Central memory CD4-positive, alpha-beta T cell (primary cell): ENCODE results near the gene DPCD.
"Not testable (repeated sequence)": the region's sequence is repeated elsewhere in the genome, so short reads cannot be mapped to it uniquely, and the experiment has no call there.

Experiments used
- DNase-seq: peaks from one replicate; pipeline ENCODE4 v3.0.0; 2022

DPCD gene

GRCh38 chr10:101588879-101589278 lies 758 bp downstream of the DPCD start:
- DNase-seq: no peak

- DNase-seq: not testable (repeated sequence)
Observed at GRCh38 chr10:101593331-101593730, 5.2 kb downstream of the DPCD start.

GRCh38 chr10:101595591-101596433 lies 7.7 kb downstream of the DPCD start:
- no peak for DNase-seq

- no peak for DNase-seq
Observed at GRCh38 chr10:101597091-101597900, 9.2 kb downstream of the DPCD start.

- no peak for DNase-seq
Observed at GRCh38 chr10:101601541-101601940, 13.4 kb downstream of the DPCD start.

- peak; percentile 31 for DNase-seq
Observed at GRCh38 chr10:101602761-101603398, 14.8 kb downstream of the DPCD start.

GRCh38 chr10:101607124-101607523 lies 19.0 kb downstream of the DPCD start:
- no peak for DNase-seq

- no peak for DNase-seq
Observed at GRCh38 chr10:101609481-101609880, 21.4 kb downstream of the DPCD start.

- DNase-seq: no peak
Observed at GRCh38 chr10:101611096-101611905, 23.2 kb downstream of the DPCD start.

GRCh38 chr10:101612086-101612485 lies 24.0 kb downstream of the DPCD start:
- no peak for DNase-seq

- no peak for DNase-seq
Observed at GRCh38 chr10:101612872-101613271, 24.8 kb downstream of the DPCD start.

GRCh38 chr10:101613646-101614045 lies 25.5 kb downstream of the DPCD start:
- no peak for DNase-seq

GRCh38 chr10:101614663-101615524 lies 26.8 kb downstream of the DPCD start:
- DNase-seq: no peak

GRCh38 chr10:101615525-101616116 lies 27.5 kb downstream of the DPCD start:
- no peak for DNase-seq

GRCh38 chr10:101616415-101617101 lies 28.4 kb downstream of the DPCD start:
- no peak for DNase-seq

- no peak for DNase-seq
Observed at GRCh38 chr10:101617102-101617823, 29.1 kb downstream of the DPCD start.

GRCh38 chr10:101617824-101618568 lies 29.9 kb downstream of the DPCD start:
- DNase-seq: no peak

GRCh38 chr10:101618871-101619270 lies 30.8 kb downstream of the DPCD start:
- no peak for DNase-seq

- no peak for DNase-seq
Observed at GRCh38 chr10:101619983-101620382, 31.9 kb downstream of the DPCD start.
